HepG2 (cell line): ENCODE results near the gene GNAZ. TPM values are rescaled to one million over a fixed set of nuclear protein-coding genes. Genes with fewer than 3 reads are reported as not detected.

Experiments
- ATAC-seq: fragments of 200-7000 bp; cut with Tn5 transposase; 3 replicates; pipeline ENCODE4 v1.9.1; 2020; ENCODE audit warnings: mild to moderate bottlenecking, moderate library complexity
- BruUV-seq: library from RNA; stranded (reverse); fragments of 400-500 nt; replicated peaks from 2 replicates; lab custom pipeline; 2021; lab: Mats Ljungman, UMichigan
- CTCF ChIA-PET: fragments of 300-600 bp; formaldehyde crosslinking; extraction: SDS; loops from one replicate; lab custom pipeline; 2021; ENCODE audit warnings: low total read pairs, inconsistent platforms, low intra/inter-chr PET ratio; lab: Yijun Ruan, JAX
- POLR2A ChIA-PET: fragments of 350-600 bp; sonication (Branson Sonifier 250); formaldehyde crosslinking; loops from one replicate; lab custom pipeline; 2020; ENCODE audit warnings: antibody characterized with exemption, inconsistent platforms; lab: Yijun Ruan, JAX
- DNase-seq: peaks from one replicate; pipeline ENCODE4 v3.0.0-alpha.2; 2015; ENCODE audit warnings: low spot score
- FAIRE-seq: peaks from 3 replicates; lab custom pipeline; 2011; peaks lifted over from hg19 to GRCh38; lab: Jason Lieb, UNC
- H2AFZ ChIP-seq: one replicate; pipeline ENCODE4 v1.6.1; 2011; ENCODE audit warnings: low read length, inconsistent platforms
- H3K27ac ChIP-seq: fragments of 300-600 bp; 3 replicates; pipeline ENCODE4 v1.8.0; 2011; ENCODE audit warnings: mixed run types, mild to moderate bottlenecking, mixed read lengths, low read length, inconsistent platforms; ENCODE audit not compliant: insufficient read depth; ENCODE audit errors: extremely low read length
- H3K27me3 ChIP-seq, 2 experiments: fragments of 200-600 bp in 1 of 2; 2 replicates in 1 of 2; 3 replicates in 1 of 2; pipeline versions ENCODE4 v1.6.0 to v1.8.0; 2011; ENCODE audit warnings: low read length in 2 of 2, mild to moderate bottlenecking in 2 of 2, moderate library complexity in 2 of 2, inconsistent platforms in 1 of 2; ENCODE audit not compliant: insufficient read depth in 2 of 2, control insufficient read depth in 1 of 2
- H3K36me3 ChIP-seq, 2 experiments: fragments of 200-600 bp in 1 of 2; replicated peaks in 1 of 2; 2 replicates in 1 of 2; 3 replicates in 1 of 2; pipeline versions ENCODE4 v1.5.1 to v1.8.0; 2011; ENCODE audit warnings: low read length in 2 of 2, inconsistent platforms in 1 of 2; ENCODE audit not compliant: insufficient read depth in 2 of 2, control insufficient read depth in 1 of 2
- H3K4me1 ChIP-seq: 2 replicates; pipeline ENCODE4 v1.5.1; 2012; ENCODE audit warnings: low read length, inconsistent platforms; ENCODE audit not compliant: insufficient read depth
- H3K4me2 ChIP-seq: 2 replicates; pipeline ENCODE4 v1.6.0; 2011; ENCODE audit warnings: low read depth, low read length, inconsistent platforms
- H3K4me3 ChIP-seq, 3 experiments: fragments of 200-600 bp in 1 of 3; sonication (generic), shearing (Covaris generic) in 1 of 3; replicated peaks in 1 of 3; 2 replicates each; pipeline ENCODE4 v1.5.1; 2011 to 2016; ENCODE audit warnings: low read length in 3 of 3, inconsistent platforms in 2 of 3, low read depth in 2 of 3, mild to moderate bottlenecking in 2 of 3, control low read depth in 1 of 3, mixed read lengths in 1 of 3; ENCODE audit not compliant: insufficient read depth in 1 of 3
- H3K79me2 ChIP-seq: one replicate; pipeline ENCODE4 v1.6.1; 2011; ENCODE audit warnings: low read length, inconsistent platforms; ENCODE audit not compliant: insufficient read depth
- H3K9ac ChIP-seq: 2 replicates; pipeline ENCODE4 v1.6.0; 2011; ENCODE audit warnings: mild to moderate bottlenecking, low read depth, low read length, inconsistent platforms; ENCODE audit not compliant: insufficient read depth
- H3K9me3 ChIP-seq: 2 replicates; pipeline ENCODE4 v1.5.1; 2012; ENCODE audit warnings: mild to moderate bottlenecking, low read length
- H4K20me1 ChIP-seq: 2 replicates; pipeline ENCODE4 v1.6.0; 2011; ENCODE audit warnings: inconsistent platforms, mild to moderate bottlenecking, low read length, moderate library complexity; ENCODE audit not compliant: insufficient read depth
- ARID4A ChIP-seq: sonication (generic); formaldehyde crosslinking; IDR thresholded peaks from 2 replicates; pipeline ENCODE4 v1.5.0; 2020; ENCODE audit warnings: mild to moderate bottlenecking, missing genetic modification reagents, borderline replicate concordance
- EED ChIP-seq: sonication (generic); formaldehyde crosslinking; IDR thresholded peaks from 2 replicates; pipeline ENCODE4 v1.5.0; 2020; ENCODE audit warnings: mild to moderate bottlenecking, missing genetic modification reagents
- HMG20A ChIP-seq: IDR thresholded peaks from 2 replicates; pipeline ENCODE4 v1.6.1; 2016; ENCODE audit warnings: borderline replicate concordance
- HNRNPH1 ChIP-seq: fragments of 200-400 bp; formaldehyde crosslinking; optimal IDR thresholded peaks from 2 replicates; pipeline ENCODE3; 2017; ENCODE audit warnings: mild to moderate bottlenecking, low read depth, low read length
- JARID2 ChIP-seq: sonication (generic); formaldehyde crosslinking; IDR thresholded peaks from 2 replicates; pipeline ENCODE4 v1.8.1; 2023; ENCODE audit warnings: missing genetic modification reagents, inconsistent platforms; ENCODE audit not compliant: insufficient replicate concordance
- NPAS2 ChIP-seq: sonication (generic); formaldehyde crosslinking; IDR thresholded peaks from 2 replicates; pipeline ENCODE4 v1.8.0; 2022; ENCODE audit warnings: mild to moderate bottlenecking, missing genetic modification reagents, borderline replicate concordance
- RARA ChIP-seq: IDR thresholded peaks from 2 replicates; pipeline ENCODE4 v1.6.1; 2016; ENCODE audit warnings: missing genetic modification reagents, missing compliant biosample characterization
- RFXAP ChIP-seq: sonication (generic); formaldehyde crosslinking; IDR thresholded peaks from 2 replicates; pipeline ENCODE4 v1.4.0; 2020; ENCODE audit warnings: missing genetic modification reagents, borderline replicate concordance
- ZBTB37 ChIP-seq: sonication (generic); formaldehyde crosslinking; IDR thresholded peaks from 2 replicates; pipeline ENCODE4 v1.4.0; 2020; ENCODE audit warnings: mild to moderate bottlenecking, missing genetic modification reagents
- ZNF10 ChIP-seq: sonication (generic); formaldehyde crosslinking; IDR thresholded peaks from 2 replicates; pipeline ENCODE4 v1.4.0; 2020; ENCODE audit warnings: mild to moderate bottlenecking, low read depth, missing genetic modification reagents, borderline replicate concordance
- ZNF768 ChIP-seq: sonication (generic); formaldehyde crosslinking; IDR thresholded peaks from 2 replicates; pipeline ENCODE4 v1.4.0; 2020; ENCODE audit warnings: missing genetic modification reagents
- WGBS: methylation state at CpG from one replicate; pipeline ENCODE4 v1.1.6; 2017; ENCODE audit warnings: low lambda C conversion rate; 5-methylcytosine and 5-hydroxymethylcytosine counted together
- in situ Hi-C: cut with HindIII; loops from 2 replicates; pipeline ENCODE4 v1.10.0; 2017; ENCODE audit warnings: low pct_unique_long_range_greater_than_20kb; ENCODE audit not compliant: extremely low pct_ligation_motif_present
- intact Hi-C: fragments of 100-400 bp; cut with micrococcal nuclease; formaldehyde crosslinking; loops from one replicate; pipeline ENCODE4 v1.10.0; 2022; ENCODE audit not compliant: unreplicated experiment
- polyA plus RNA-seq, 8 experiments: library from polyadenylated mRNA; depleted of rRNA in 3 of 8; stranded (reverse) in 7 of 8; unstranded in 1 of 8; fragments of >200 nt; fragmentation: Illumina TruSeq in 4 of 8; extraction: Trizol in 4 of 8; gene quantifications; 2 replicates each; pipeline versions ENCODE4 v1.2.1 to v1.2.3, GENCODE V29; 2011 to 2016; ENCODE audit warnings: low read depth in 4 of 8, missing spikeins in 1 of 8, mixed read lengths in 1 of 8; ENCODE audit not compliant: insufficient read depth in 1 of 8
- total RNA-seq, 5 experiments: library from RNA; depleted of rRNA; stranded (reverse); fragments of >200 nt; fragmentation: Illumina TruSeq; extraction: Trizol; gene quantifications; 2 replicates each; pipeline ENCODE4 v1.2.3, GENCODE V29; 2016; ENCODE audit warnings: low read depth in 1 of 5

The GNAZ gene
- total and polyA plus RNA-seq, 2 of the 13 experiments (the other 11 are each of a cell fraction or from before 2014, with no cell fraction given), result 11.4 to 22.3 TPM

DNA sequence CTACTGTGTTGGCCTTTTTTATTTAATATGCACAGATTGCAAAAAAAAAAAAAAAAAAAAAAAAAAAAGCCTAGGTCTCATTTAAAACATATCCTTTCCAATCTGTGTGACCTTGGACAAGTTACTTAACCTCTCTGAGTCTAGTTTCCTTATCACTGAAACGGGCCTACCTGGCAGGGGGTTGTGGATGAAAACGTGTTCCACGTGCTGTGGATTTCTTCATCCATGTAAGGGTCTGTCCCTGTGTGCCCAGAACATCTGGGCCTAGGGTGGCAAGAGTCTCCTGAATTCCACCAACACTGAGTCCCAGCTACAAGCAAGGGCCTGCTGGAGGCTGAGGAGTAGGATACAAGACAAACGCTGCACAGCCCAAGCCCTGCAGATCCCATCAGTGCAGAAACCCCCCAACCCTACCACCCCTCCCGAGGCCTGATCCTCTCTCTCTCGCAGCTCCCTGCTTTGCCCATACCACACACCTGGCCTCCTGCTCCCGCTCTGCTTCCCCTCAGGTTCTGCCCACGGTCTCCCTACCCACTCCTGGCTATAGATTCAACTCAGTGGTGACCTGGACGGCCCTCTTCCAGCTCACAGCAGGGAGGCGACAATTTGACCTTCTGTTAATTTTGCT is 4.7 kb upstream of the GNAZ start:
- Histone ChIP-seq H2AFZ (no peak overlapping the region), H3K9ac (no peak overlapping the region), H4K20me1 (no peaks in the 10 kb centered on the region), H3K4me2 (no peak overlapping the region), H3K27me3 (peaks cover 0 to 66% of the 10 kb centered on the region in 2 experiments; a peak in 4 of 5 replicates), H3K9me3 (no peaks in the 10 kb centered on the region), H3K27ac (no peak overlapping the region), H3K36me3 (no peaks in the 10 kb centered on the region), H3K4me3 (no peak overlapping the region), H3K4me1 (peaks cover 20% of the 10 kb centered on the region), H3K79me2 (peaks cover under 1% of the 10 kb centered on the region)
- intact Hi-C loops (no loop called here), in situ Hi-C loops (no loop called here)
- ChIA-PET CTCF (no interaction called here), POLR2A (no interaction called here)
- FAIRE-seq (no peak), DNase-seq (no peak), ATAC-seq (no peak)
- 17% methylated on average over 9 of the region's 10 CpGs for WGBS
- TF ChIP-seq EED (CRISPR knock-in tag) (no peak), ZNF10 (CRISPR knock-in tag) (no peak), ZNF768 (CRISPR knock-in tag) (peak; percentile 69; the same call in 1 of the 2 replicates)
- BruUV-seq, result no TSS peak

DNA sequence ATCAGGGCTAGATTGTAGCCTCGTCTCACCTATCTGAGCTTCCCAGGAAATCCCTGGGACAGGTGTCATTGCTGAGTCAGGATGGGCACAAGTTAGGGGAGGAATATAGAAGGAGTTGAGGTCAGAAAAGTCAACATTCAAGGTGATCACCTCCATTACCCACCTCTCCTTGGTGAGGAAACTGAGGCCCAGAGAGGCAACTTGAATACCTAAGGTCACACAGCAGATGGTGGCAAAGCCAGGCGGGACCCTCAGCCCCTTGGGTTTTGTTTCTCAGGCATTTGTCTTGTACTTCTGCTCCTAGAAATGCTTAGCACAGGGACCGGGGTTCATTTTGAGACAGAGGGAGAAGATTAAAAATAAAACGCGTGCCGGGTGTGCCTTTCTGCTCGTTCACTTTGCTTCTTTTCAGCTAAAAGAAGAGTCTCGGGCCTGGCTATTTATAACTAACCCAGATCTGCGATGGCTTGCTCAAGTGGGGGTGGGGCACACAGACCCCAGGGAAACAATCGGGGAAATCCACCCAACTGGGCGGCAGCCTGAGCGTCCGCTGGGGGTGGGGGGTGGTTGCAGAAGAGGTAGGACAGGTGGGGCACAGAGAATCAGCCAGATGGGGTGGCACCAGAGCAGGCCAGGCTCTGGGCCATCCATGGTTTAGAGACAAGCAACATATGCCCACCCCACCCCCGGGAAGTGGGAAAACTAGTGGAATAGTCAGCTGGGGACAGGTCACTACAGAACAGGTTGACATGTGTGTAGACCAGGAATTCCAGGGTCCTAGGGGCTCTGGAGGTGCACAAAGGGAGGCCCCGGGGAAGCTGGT is 3.9 kb upstream of the GNAZ start:
- H3K27me3 ChIP-seq, result peaks cover 0 to 66% of the 10 kb centered on the region in 2 experiments; a peak in 4 of 5 replicates
- no peak overlapping the region for H2AFZ ChIP-seq
- no peak for FAIRE-seq
- WGBS, result 63% methylated on average over 15 of the region's 15 CpGs
- intact Hi-C loops (no loop called here), in situ Hi-C loops (no loop called here)
- POLR2A ChIA-PET, result no interaction called here
- DNase-seq, result no peak
- peaks cover 8% of the 10 kb centered on the region for H3K79me2 ChIP-seq
- no peak overlapping the region for H3K9ac ChIP-seq
- no peak for ATAC-seq
- BruUV-seq, result no TSS peak
- CTCF ChIA-PET, result no interaction called here
- no peak overlapping the region for H3K4me2 ChIP-seq
- no peaks in the 10 kb centered on the region for H3K9me3 ChIP-seq
- peaks cover 22% of the 10 kb centered on the region for H3K4me1 ChIP-seq
- no peak overlapping the region for H3K27ac ChIP-seq
- no peak overlapping the region for H3K4me3 ChIP-seq
- H3K36me3 ChIP-seq, result no peaks in the 10 kb centered on the region
- no peaks in the 10 kb centered on the region for H4K20me1 ChIP-seq
- TF ChIP-seq HMG20A (CRISPR knock-in tag), result no peak
- TF ChIP-seq NPAS2, result no peak
- no peak for TF ChIP-seq RARA
- no peak for TF ChIP-seq HNRNPH1
- no peak for TF ChIP-seq ZBTB37 (CRISPR knock-in tag)
- TF ChIP-seq RFXAP (CRISPR knock-in tag), result no peak
- no peak for TF ChIP-seq ARID4A
- TF ChIP-seq JARID2 (CRISPR knock-in tag), result no peak
